Activated CD4-positive, alpha-beta T cell treated with anti-CD3 and anti-CD28 coated beads, Interleukin-2, amount 50 U/mL, for 16 hours (primary cell): ENCODE results near the gene ANXA10.
"Not testable (repeated sequence)": the region's sequence is repeated elsewhere in the genome, so short reads cannot be mapped to it uniquely, and the experiment has no call there.

Experiments
- DNase-seq: peaks from one replicate; pipeline ENCODE4 v3.0.0-alpha.2; 2020

ANXA10 gene

GRCh38 chr4:168163106-168163505 is 70.8 kb downstream of the ANXA10 start:
- DNase-seq = no peak

- no peak for DNase-seq
Measured at GRCh38 chr4:168164045-168164444, 71.7 kb downstream of the ANXA10 start.

- DNase-seq = no peak
Measured at GRCh38 chr4:168164915-168165548, 72.7 kb downstream of the ANXA10 start.

GRCh38 chr4:168167714-168168284 is 75.5 kb downstream of the ANXA10 start:
- DNase-seq = peak; percentile 56

- DNase-seq = no peak
Measured at GRCh38 chr4:168174308-168174707, 82.0 kb downstream of the ANXA10 start.

- DNase-seq = no peak
Measured at GRCh38 chr4:168177546-168178149, 85.3 kb downstream of the ANXA10 start.

GRCh38 chr4:168183717-168184571 is 91.6 kb downstream of the ANXA10 start:
- peak; percentile 12 for DNase-seq

- no peak for DNase-seq
Measured at GRCh38 chr4:168188754-168189153, 96.4 kb downstream of the ANXA10 start.

GRCh38 chr4:168197926-168198325 is 105.6 kb downstream of the ANXA10 start:
- no peak for DNase-seq

- peak; percentile 59 for DNase-seq
Measured at GRCh38 chr4:168199260-168199957, 107.1 kb downstream of the ANXA10 start.

GRCh38 chr4:168200685-168201084 is 108.3 kb downstream of the ANXA10 start:
- no peak for DNase-seq

GRCh38 chr4:168203233-168203911 is 111.0 kb downstream of the ANXA10 start:
- no peak for DNase-seq

GRCh38 chr4:168208957-168209614 is 116.7 kb downstream of the ANXA10 start:
- no peak for DNase-seq

- no peak for DNase-seq
Measured at GRCh38 chr4:168212656-168213055, 120.3 kb downstream of the ANXA10 start.

GRCh38 chr4:168213511-168213910 is 121.2 kb downstream of the ANXA10 start:
- not testable (repeated sequence) for DNase-seq

GRCh38 chr4:168218645-168219044 is 126.3 kb downstream of the ANXA10 start:
- peak; percentile 10 for DNase-seq

- DNase-seq = no peak
Measured at GRCh38 chr4:168220893-168221292, 128.6 kb downstream of the ANXA10 start.

GRCh38 chr4:168221301-168221700 is 129.0 kb downstream of the ANXA10 start:
- DNase-seq = no peak
